Jurkat, Clone E6-1 (cell line): ENCODE data around the gene MAMLD1.

ENCODE experiments used
- DNase-seq: peaks from one replicate; pipeline ENCODE4 v3.0.0-alpha.2; 2011; ENCODE audit warnings: low read depth, low spot score
- H3K4me3 ChIP-seq: 2 replicates; pipeline ENCODE4 v1.5.1; 2011; ENCODE audit warnings: mild to moderate bottlenecking, low read length, control low read depth, moderate library complexity

The MAMLD1 gene

DNA sequence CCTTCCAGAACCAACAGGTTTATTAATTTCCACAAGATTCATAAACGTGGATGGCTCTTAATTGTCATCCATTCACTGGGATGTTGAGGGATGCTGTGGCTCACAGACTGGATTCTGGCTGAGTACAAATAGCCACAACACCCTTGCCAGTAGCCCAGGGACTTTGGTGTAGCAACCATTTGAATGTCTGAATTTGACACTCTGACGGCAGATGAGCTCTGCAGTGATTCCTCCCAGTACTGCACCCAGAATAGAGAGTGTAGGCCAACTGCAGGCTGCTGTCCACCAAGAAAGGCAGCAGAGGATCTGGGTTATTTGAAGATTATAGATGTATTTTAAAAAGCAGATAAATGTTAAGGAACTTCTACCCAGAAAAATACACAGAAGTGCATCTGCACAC, 15.6 kb upstream of the MAMLD1 start:
- no peak overlapping the region for H3K4me3 ChIP-seq
- no peak for DNase-seq

DNA sequence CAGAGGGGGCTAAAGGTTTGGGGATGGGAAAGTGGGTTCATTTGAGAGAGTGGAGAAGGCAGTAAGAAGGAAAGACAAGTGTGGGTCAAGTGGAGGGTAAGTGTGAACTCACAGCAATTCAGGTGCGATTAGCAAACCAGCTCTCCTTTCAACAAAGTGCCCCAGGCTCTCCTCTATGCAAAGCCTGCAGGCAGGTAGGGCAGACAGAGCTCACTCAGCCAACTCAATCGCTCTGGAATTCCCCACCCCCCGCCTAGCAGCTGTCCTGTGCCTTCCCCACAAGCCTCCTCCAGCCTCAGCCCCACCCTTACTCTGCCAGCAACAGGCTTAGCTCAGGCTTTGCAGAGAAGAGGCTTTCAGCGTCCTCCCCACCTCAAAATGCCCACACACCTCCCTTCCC, 14.8 kb upstream of the MAMLD1 start:
- no peak overlapping the region for H3K4me3 ChIP-seq
- no peak for DNase-seq

DNA sequence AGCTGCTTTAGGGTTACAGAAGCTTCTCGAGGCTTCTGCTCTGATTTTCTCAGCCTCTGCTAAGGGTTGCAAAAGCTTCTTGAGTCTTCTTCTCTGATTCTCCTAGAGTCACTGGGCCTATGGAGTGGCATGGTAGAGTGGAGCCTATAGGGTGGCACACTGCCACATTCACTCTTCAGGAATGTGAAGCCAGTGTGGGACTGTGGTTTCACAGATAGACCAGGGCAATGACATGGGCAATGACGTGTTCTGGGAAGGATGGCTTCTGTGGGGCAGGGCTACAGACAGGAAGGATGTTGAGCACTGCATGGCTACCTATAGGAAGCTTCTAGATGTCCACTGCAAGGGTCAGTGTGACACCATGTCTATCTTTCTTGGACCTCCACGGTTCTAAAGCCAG, 11.0 kb upstream of the MAMLD1 start:
- no peak for DNase-seq

DNA sequence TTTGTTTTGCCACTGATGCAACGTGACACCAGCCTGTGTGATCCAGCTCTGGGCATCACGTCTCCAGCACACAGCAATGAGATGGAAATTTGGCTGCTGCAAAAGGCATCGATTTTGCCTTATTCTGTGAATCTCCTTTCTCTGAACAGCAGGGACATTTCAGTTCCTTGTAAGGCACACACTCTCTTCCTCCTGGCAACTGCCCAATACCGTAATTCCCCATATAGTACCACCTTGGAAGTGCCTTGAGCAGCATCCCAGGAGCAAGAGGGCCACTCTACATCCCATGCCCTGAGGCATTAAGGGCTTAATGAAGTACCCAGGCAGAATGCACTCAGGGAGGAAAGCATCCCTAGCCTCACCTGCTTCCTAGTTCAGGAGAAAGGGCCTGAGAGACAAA, 10.5 kb upstream of the MAMLD1 start:
- H3K4me3 ChIP-seq = no peak overlapping the region
- DNase-seq = no peak

More for the DNA sequence above, 11.0 kb upstream of the MAMLD1 start:
- H3K4me3 ChIP-seq = no peak overlapping the region

DNA sequence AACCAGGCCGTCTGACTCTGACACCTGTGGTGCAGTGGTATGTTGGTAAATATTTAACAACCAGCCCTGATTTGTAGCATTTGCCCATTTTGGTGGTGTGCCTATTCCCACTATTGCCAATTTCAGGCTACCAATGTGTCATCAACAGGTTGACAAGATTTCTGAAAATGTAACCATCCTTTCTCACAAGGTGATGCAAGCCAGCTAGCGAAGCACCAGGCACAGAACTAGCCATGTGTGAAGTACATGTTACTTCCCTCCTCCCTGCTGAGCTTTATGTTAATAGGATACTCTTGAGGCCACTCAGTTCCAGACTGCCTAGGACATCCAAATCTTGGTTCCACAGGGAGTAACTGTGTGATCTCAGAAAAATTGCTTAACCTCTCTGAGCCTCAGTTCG, 7.2 kb upstream of the MAMLD1 start:
- DNase-seq = no peak
- H3K4me3 ChIP-seq = no peak overlapping the region

DNA sequence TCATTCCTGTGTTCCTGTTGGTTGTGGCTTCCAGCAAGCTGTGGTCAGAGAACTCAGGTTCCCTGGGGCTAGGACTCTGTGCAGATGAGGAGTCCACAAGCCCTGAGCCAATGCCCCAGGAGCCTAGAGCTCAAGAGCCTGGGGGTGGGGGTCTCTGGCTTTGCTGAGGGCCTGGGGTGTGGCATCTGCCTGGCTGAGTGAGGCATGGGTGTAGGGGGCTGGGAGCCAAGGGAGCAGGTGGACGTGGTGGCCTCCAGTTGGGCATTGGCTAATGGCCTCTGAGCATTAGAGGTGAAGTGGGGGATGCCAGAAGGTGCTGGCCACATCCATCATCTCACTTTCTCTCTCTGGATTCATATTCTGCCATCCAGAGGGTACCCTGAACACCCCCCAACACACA, 5.3 kb upstream of the MAMLD1 start:
- DNase-seq = no peak
- H3K4me3 ChIP-seq = no peak overlapping the region

DNA sequence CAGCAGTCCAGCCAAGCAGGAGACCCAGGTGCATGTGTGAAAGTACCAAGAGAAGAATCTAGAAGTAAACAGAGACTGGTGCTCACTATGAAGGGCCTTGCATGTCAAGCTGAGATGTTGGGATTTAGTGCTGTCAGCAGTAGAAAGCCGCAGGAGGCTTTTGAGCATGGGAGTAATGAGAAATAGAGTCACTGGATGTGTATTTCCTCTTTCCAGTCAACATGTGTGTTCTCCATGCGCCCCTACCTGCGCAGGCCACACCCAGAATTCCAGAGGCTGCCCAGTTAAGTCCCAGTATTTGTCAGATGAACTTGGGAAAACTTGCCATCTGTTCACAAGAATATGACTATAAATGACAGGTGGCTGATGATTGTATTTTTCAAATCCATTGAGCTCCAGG, 4.5 kb upstream of the MAMLD1 start:
- no peak for DNase-seq
- no peak overlapping the region for H3K4me3 ChIP-seq

DNA sequence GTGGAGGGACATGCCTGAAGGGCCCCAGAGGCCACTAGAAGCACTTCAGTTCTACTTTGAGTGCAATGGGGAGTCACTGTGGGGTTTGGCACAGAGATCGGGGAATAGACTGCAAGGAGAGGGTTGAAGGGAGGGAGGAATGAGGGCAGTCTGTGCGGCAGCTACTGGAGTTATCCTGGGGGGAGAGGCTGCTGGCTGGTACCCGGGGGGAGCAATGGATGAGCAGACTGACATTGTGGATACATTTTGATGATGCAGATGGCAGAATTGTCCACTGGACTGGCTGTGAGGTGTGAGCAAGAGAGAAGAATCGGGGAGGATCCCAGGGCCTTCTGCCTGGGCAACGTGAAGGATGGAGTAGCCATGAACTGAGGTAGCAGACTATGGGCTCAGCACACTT, 2.8 kb upstream of the MAMLD1 start:
- no peak for DNase-seq
- no peak overlapping the region for H3K4me3 ChIP-seq

DNA sequence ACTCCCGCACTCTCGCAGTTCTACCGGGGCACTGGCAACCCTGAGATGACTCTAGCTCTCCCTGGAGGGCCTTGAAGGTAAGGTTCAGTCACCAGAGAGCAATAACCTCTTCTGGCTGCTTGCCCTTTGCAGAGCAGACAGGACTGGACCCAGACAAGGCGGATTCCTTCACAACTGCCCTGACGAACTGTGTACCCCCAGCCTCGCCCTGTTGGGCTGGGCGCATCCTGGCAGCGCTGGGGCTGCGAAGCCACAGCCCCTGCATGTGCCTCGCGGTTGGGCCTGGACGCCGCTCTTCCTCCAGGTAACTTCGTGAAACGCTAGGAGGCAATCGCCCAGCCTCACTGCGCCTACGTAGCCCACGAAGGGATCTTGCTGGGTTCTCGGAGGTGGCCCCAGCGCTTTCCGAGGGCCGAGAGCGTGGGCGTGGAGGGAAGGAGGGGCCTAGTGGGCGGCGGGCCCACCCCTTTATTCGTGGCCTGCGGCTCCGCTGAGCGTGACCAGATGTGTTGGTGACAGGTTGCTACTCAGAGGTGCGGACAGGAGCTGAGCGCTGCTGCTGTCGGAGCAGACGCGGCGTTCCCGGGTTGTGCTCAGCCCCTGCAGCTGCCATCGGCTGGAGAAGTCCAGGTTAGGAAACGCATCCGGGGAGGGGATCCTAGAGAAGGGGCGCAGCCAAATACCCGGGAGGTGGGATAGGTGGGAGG, 1.9 kb upstream of the MAMLD1 start:
- no peak for DNase-seq
- no peak overlapping the region for H3K4me3 ChIP-seq

DNA sequence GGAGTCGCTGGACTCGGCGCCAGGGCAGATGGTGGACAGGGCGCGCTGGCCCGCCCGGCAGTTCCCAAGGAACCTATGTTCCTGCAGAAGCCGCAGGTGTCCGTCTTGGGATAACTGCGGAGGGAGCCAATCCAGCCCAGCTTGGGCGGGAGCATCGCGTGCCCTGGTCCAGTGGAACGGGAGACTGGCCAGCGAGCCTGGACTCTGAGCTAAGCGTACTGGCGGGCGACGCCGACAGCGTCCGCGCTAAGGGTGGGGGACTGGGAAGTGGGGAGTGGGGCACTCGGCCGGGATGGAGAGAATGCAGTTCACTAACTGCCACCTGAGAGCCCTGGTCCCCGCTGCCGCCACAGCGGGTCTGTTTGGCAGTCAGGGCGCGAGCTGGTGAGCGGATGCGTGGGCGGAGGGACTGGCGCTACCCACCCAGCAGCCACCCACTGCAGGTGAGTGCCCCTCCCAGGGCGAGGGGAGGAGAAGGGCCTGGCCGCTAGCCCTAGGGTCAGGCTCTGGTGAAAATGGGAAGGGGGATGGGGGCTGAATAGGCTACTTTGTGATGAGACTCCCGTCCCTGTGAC, 1.3 kb upstream of the MAMLD1 start:
- no peak for DNase-seq
- H3K4me3 ChIP-seq = no peak overlapping the region

DNA sequence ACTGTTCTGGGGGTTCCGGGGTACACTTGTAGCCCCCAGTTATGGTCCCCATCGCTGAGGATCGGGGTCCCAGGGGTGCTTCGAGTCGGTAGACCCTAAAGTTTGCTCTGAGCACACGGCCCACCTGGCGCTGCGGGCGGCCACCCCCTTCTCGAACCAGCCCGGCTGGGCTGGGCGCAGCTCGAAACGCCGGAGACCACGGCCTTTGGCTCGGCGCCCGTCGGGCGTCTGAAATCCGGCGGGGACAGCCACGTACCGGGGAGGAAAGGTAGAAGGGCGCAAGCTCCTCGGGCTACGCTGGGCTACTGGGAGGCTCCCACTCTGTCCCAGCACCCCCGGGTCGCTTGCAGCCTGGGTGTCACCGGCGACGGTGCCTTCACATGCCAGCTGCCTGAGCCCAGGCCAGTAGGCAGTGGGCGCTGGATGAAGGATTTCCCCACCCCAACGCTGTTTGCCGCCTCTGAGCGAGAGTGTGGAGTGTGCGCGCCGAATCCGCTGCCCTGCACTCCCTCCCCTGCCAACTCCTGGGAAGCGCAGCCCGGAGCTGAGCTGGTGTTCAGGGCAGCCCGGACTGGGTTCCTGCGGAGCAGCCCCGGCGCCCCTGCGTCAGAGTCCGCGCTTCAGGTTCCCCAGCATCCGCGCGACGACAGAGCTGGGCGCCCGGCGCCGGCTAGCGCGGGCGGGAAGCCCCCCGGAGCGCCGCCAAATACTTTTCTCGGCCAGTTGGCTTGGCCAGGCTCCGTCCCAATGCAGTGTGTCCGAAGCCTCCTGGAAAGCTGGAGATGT, 637 bp downstream of the MAMLD1 start:
- H3K4me3 ChIP-seq = peak overlapping the region; percentile 23

DNA sequence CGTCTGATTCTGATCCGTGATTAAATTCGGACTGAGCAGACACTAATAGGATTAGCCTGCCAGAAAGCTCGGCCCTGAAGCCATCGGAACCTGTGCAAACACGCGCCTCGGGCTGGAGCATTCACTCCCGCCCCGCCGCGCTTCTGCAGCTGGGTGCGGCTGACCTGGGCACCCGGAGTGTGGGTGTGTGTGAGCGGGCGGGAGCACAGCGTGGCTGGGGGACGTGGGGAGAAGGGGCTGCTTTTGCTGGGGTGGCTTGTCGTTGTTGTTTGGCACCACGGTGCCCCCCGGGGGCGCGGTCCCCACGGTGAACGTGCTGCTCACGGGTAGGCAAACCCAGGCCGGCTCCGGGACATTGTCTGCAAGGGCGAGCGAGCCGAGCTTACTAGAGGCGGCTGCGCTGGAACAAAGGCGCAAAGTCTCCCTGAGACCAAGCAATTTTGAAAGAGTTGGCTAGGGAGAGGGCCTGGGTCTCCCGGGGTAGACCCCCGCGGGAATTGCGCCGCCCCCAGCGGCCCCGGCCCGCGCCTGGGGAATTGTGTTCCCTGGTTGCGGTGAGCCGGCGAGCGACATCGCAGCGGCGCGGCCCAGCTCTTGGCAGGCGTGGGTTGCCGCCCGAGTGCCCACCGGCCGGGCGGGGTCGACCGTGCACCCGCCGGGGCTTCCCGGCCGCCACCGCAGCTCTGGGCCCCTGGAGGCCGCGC, 1.4 kb downstream of the MAMLD1 start:
- DNase-seq = no peak
- peak overlapping the region; percentile 51 for H3K4me3 ChIP-seq

More for the DNA sequence above, 637 bp downstream of the MAMLD1 start:
- no peak for DNase-seq

DNA sequence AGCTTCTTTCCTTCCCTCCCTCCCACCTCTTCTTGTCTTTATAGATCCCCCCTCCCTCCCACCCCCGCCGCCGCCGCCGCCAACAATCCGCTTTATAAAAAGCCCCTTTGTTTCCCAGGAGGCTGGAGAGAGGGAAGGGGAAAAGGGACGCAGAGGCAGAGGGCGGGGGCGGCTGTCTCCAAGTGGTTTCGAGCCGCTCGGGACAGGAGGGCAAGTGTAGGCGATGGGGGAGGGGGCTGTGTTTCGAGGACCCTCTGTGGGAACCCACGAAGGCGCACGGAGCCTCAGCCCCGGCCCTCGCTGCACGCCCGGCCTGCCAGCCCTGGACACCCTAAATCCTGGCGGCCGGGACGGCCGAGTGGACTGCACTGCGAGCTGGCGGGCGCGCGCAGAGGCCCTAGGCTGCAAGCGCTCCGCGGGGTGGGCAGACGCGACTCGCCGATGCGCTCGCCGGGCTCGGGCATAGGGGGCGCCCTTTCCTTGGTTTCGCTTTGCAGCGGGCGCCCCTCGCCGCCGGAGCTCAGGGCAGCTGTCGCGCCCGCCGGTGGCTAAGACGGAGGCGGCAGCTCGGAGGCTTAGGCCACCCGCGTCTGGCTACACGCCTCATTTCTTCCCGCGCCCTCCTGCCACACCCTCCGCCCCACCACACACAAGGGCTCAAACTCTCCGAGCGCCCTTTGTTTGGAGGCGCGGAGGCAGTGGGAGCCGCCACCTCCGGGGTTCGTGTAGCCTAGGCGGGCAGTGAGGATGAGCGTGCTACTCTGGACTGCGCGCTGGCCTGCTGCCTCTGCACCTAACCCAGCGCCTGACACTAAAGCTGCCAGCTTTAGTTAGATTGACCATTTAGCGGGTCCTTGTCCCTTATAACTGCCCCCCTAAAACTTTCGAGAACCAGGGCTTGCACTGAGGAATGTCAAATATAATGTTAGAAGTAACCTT, 2.2 kb downstream of the MAMLD1 start:
- peak; percentile 26 for DNase-seq
- H3K4me3 ChIP-seq = peak overlapping the region; percentile 51

DNA sequence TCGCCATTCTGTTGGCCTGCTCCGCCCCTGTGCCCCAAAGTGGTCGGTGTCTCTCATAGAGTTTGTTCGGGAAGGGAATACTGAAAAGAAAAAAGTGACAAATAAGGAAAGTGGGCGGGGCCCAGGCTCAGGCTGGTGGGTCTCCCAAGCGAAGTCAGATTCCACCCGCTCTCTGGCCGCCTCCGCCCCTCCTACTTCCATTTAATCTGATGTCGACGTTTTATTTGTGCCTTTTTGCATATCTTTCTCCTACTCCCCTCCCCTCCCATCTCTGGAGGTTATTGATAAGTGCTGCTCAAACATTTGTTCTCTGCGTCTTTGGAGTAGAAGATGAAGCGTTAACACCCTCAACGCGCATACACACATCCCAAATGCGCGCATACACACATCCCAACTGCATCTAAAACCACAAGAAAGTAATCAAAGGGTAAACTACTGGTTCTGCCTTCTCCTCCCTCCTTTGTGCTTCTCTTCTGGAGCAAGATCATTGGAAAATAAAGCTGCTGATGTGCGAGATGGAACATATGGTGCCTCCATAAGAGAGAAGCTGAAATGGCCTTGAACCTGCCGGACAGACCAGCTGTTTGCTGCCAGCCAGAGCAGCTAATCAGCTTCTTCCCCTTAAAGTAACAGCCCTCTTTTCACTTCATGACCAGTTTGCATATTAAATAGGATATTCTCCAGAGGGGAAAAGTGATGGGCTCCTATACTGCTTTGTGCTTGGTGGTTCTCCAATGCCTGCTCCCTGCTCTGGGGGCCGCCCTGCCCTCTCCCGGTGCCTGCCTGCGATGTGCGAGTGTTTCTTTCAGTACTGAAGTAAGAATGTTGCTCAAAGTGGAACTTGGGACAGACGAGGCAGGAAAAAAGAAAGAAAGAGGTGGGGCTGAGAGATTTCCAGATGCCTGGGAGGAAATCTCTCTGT, 3.1 kb downstream of the MAMLD1 start:
- no peak for DNase-seq
- H3K4me3 ChIP-seq = peak overlapping the region; percentile 51

DNA sequence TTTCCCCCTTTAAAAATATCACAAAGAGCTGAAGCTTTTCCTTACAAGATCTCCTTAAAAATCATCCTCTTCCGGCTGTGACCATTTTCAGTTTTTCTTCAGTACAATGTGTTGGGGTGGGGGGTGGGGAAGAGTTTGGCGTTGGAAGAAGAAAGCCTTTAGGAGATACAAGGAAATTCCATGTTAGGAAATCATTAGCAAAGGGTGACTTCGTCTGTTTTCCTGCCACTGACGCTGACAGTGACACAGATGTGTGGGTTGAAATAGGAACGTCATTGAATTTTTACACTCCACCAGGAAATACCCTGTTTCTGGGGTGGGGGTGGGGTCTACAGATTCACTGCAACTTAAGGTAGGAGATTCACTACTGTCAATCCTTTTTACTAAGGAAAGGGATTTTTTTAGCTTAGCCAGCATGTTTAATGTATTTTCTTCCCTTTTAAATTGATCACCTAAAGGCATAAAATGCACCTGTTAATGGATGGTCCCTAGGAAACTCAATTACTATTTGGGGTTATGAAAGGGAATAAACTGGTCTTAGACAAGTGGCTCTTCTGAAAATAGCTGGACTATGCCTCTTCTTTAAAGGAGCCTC, 3.9 kb downstream of the MAMLD1 start:
- no peak overlapping the region for H3K4me3 ChIP-seq
- DNase-seq = no peak

DNA sequence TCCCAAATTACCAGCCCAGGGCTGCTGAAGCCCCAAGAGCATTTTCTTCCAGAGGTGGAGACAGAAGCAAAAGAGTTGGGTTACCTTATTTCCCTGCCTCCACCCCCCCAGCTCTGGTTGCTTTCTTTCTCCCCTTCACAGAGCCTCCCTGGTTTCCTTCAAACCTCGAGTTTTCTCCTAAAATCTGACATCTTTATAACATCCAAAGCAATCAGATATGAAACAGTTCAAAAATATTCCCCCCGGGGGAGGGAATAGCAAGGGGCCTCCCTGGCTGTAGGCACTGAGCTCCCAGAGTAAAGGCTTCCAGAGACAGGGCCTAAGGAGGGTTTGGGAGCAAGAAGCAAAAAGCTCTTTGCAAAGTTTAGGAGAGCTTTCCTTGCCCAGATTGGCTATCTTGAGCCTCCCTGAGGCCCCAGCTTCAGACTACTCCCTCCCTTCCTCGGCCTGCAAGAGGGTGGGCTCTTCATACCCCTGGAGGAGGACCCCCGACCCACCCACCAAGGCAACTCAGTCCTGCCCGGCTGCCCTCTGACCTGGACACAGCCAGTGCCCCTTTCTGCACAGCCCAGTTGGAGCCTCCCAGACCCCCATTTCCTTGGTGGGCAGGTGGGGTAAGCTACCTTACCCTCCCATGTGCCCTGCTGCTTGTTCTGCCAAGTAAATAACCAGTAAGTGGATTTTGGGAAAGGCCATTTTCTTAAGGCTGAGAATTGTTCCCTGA, 7.6 kb downstream of the MAMLD1 start:
- no peak overlapping the region for H3K4me3 ChIP-seq
- DNase-seq = no peak

DNA sequence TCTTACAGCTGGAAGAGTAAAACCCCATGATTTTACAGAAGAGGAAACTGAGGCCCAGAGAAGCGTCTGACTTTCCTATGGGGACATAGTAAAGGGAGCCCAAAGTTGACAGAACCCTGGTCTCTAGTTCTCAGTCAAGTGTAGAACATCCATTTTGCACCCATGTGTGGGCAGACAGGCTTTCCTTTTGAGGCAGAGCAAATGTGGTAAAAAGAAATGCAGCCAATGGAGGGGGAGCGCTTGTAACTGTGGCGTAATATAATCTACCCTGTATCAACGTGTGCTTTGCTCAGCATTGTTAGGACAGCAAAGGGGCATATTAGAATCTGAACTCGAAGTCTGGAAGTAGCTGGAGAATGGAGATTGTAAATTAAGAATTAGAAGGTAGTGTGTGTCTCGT, 8.8 kb downstream of the MAMLD1 start:
- no peak overlapping the region for H3K4me3 ChIP-seq
- no peak for DNase-seq
